Measurements from ENCODE around the gene URM1.

Gene URM1

DNA sequence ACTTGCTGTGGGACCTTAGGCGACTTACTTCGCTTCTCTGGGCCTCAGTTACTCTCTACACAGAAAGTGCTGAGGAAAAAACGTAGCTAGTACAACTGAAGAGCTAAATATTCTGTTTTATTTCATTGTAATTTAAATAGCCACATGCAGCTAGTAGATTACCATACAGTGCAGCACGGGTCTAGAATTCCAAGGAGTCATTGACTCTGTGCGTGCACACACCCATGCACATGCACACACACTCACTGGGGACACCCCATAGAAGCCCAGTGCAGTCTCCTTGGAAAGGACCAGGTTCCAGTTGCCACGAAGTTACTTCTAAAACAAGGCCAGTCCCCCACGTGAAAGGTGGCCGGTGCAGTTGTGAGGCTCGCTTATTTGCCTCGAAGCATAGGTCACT, 17.0 kb downstream of the URM1 start:
- ATAC-seq, result no peak

DNA sequence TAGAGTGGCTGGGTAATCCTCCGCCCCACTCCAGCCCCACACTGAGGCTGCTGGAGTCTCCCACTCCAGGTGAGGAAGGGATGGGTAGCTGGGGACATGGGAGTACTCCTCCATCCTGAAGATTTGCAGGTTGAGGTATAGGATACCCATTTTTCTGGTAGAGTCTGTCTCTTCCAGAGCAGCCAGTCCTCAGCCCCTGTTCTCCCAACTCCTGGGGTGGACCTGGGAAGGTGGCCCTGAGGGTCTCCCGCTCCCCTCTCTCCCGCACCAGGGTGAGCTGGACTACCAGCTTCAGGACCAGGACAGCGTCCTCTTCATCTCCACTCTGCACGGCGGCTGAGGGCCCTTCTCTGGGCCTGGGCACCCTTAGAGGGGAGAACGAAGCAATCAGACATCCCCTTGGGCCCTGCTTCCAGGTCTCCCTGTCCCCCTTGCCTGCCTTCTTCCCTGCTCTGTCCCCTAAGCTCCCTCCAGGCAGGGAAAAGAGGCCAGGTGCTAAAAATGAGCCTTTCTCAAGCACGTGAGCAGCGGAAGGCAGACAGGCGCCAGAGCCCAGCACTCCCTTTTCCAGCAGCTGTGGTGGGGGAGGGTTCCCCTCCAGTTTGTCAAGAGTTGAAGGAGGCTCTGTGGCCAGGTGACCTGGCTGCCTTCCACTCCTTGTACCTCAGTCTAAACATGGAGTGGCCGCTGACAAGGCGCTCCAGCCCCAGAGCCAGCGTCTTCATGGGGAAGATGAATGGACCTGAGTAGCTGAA, 18.4 kb downstream of the URM1 start:
- ATAC-seq, result no peak

DNA sequence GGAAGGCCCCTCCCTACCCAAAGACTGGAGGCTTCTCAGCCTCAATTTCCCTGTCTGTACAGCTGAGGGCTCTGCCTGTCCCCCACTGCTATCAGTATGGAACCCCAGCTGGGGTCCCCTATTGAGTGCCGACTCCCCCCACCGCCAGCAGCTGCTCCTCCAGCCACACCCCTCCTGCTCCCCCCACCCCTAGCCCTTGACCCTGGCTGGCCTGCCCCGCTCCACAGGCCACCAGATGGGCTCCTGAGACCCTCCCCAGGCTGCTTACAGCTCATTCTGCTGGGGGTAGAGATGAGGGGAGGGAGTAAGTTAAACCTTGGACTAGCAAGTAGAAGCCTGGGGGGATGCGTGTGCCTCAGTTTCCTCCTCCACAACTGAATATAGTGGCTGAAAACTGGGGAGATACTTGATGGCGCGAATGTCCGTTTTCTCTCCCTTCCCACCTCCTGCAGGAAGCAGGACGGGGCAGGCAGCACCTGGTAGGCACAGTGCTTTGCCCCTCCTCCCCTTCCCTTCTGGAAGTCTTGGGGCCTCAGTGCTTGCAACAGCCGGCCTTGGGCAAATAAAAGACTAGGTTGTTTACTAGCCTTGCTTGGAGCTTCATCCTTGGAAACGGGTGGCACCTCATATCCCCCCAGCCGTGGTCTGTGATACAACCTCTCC, 19.1 kb downstream of the URM1 start:
- no peak for ATAC-seq

DNA sequence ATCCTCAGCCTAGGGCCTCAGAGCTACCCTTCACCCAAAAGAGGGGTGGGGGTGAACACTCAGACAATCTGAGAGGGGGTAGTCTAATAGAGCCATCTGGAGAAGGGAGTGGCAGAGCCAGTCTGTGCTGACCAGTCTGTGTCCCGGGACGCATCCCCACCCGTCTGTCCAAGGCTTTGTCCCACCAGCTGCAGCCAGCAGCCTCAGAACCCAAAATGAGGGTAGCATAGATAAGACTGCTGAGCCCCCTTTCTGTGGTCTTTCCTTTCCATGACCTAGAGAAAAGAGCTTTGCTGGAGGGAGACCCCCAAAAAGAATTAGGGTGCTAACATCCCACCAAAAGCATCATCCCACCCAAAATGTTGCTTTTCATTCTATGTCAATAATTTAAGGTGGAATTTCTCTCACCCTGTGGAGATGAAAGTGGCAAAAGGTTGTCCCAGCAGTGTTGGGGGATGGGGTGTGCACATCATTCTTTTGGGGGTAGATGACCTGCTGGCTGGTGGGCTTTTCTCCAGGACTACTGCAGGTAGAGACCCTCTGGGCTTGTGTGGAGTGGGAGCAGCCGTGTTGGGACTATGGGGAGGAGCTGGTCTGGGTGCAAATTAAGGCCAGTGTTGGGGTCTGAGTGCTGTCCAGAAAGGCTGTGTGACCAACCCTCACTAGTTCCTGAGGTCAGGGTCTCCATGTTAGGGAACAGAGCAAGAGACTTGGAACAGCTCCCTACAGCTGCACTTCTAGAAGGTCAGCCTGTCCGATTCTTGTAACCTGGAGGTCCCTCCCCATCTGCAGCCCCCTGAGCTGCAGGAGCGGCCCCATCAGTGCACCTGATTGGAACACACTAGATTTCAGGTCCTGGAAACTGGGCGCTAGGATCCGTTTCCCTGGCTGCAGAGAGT, 19.9 kb downstream of the URM1 start:
- ATAC-seq, result no peak

DNA sequence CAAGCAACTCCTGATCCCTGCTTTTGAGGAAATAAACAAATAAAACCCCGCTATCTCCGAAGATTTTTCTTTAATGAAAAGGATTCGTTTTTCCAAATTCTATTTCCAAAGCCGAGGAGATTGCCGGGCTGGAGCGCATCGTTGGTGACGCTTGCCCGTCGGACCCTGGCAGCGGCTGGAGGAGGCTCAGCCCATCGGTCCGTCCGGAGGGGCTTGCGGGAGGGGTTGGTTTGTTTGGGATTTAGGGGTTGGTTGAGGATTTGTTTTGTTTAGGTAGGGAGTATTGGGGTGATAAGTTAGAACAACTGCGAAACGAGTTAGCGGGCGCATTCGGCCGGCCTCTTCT, 20.8 kb downstream of the URM1 start:
- no peak for ATAC-seq

DNA sequence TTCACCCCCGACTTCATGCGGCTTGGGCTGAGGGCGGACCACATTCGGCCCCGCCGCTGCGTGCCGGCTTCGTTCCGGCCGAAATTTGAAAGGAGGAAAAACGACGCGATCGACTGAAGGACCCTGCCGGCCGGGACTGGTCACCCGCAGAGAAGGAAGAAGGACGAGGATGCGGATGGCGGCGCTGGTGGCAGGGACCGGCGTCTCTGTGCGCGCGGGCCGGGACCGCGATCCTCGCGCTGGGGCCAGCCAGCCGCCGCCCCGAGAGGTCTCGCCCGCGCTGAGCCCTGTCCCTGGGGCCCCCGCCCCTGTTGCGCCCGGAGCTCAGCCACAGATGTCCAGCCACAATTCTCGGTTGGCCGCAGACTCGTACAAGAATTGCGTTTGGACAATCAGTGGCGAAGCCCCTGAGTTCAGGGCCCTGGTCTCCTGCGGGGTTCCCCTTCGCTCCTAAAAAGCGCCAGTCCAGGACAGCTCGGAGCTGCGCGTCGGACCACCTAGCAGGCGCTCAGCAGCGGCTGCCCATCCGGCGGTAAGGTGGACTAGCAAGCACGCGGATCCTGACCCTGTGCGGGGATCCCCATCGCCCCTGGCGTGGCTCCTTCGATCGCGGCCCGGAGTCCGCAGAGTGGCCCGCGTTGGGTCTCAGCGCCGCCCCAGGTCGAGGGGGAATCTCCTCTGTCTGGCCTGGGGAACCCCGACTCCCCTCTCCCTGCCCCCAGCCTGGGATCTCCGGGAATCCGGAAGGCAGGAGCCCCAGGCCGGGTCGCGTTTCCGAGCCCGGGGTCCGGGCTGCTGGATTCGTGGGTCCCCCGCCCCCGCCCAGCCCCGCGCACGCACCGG, 21.3 kb downstream of the URM1 start:
- ATAC-seq, result no peak

DNA sequence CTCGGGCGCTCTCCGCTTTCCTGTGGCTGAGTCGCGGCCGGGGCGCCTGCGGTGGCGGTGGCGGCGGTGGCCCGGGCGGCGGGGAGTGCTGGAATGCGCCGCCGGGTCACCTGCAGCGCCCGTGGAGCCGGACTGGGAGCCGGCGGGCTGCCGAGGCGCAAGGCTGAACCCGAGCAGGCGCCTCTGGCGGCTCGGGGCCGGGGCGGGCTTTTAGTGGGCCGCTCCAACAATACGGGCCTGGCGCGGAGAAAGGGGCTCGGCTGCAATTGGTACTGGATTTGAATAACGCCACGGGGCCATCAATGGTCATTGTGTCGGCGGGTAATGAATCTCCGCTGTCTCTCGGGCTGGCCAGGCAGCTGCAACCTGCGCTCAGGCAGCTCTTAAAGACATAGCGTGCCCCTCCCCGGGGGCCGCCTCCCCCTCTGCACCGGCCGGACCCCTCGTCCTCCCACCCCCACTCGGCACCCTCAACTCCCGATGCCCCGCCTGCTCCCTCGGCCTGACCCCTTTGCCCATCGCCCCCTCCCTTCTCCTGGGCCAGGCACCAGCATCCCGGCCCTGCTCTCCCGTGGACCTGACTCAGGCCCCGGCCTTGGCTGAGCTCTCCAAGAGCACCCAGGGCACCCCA, 22.1 kb downstream of the URM1 start:
- no peak for ATAC-seq

DNA sequence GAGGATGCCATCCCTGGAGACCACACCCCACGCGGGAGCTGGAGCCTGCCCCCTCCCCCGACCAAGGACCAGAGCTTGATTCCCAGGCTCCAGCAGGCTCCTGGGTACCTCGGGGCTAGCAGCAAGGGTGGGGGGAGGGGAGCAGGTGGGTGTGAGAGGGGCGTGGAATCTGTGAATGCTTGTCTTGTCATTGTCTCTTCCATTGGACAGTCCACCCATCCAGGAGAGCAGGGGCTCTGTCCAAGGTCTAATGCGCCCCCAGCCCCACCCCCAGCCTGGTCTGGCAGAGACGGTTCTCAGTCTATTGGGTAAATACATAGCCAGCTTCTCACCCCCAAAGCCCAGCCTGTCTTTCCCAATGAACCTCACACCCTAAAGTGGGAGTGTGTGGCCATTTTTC, 22.8 kb downstream of the URM1 start:
- no peak for ATAC-seq

DNA sequence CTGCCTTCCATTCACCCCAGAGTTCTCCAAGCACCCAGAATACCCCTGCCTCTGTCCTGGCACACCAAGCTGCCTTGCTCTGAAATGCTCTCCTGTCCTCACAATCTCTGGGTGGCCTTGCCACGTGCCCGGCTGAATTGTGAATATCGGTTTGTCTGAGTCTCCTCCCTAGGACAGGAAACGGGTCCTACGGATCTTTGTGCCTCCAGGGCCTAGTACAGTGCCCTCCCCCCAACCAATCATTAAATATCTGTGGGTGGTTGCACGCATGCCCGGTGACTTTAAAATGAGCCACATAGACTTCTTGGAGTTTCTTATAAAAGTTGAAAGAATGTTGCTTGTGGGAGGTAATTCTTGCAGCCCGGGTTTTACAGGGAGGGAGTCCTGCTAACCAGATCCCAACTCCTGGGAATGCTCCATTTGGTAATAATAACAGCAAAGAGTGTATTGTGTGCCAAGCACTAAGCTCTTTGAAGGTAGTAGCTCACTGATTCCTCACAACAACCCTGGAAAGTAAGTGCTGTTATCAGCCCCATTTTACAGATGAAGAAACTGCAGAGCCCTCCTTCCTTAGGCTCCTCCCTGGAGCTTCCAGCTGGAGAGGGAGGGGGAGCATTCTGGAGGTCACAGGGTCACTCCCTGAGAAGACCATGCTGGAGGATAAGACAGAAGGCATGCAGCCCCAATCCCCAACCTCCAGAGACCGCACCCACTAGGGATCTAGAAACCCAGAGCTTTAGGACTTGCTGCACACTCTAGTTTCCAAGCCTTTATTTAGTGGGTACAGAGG, 23.4 kb downstream of the URM1 start:
- ATAC-seq, result no peak

DNA sequence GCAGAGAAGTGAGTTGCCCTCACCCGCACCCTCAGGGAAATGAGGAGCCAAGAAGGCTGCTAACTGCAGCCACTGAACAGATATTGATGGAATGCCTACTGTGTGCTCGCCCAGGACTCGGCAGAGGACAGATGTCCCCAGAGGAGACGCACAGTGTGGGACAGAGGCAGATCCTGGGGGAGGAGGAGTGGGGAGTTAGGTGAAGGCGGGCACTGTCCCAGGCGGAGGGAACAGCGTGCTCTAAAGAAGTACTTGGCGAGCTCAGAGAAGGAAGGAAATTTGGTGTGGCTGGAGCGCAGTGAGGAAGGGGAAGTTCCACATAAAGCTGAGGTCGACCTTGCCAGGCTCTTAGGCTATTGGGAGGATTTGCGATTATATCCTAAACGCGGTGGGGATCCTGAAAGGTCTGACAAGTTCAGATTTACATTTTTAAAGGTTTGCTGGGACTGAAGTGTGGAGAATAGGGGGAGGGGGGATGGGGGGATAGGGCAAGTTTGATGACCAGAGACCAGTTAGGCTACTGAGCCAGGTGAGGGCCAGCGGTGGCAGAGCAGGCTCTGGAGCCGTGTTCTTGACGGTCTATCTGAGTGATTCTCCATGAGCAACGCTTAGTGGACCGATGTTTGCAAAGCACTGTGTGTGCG, 25.9 kb downstream of the URM1 start:
- ATAC-seq, result no peak

DNA sequence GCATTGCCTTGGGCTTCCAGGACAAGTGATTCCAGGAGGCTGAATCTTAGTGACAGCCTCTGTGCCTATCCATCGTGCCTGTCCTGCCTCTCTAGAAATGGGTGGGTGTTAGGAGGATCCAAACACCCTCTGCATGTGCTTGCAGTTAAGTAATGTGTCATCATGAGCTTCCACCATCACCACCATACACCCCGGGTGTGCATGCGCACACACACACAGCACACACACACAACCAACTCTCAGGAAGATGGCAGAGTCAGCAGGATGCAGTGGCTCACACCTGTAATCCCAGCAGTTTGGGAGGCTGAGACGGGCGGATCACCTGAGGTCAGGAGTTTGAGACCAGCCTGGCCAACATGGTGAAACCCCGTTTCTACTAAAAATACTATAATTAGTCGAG, 26.7 kb downstream of the URM1 start:
- no peak for ATAC-seq

DNA sequence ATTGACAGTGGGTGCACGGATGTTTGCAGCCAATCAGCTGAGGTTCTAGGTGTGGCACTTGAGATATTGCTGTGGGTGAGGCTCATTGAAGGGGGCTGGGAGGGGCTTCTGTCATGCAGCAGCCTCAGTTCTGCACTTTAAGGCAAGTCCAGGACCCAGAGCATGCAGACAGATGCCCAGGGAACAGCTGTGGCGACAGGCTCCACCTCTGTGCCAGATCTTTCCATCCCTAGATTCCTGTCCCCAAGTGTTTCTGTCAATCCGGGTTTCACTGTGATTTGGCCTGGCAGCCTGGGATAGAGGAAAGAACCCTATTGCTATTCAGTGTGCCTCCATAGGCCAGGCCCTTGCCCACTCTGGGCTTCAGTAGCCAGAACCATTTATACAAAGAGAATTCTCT, 28.7 kb downstream of the URM1 start:
- ATAC-seq, result no peak

DNA sequence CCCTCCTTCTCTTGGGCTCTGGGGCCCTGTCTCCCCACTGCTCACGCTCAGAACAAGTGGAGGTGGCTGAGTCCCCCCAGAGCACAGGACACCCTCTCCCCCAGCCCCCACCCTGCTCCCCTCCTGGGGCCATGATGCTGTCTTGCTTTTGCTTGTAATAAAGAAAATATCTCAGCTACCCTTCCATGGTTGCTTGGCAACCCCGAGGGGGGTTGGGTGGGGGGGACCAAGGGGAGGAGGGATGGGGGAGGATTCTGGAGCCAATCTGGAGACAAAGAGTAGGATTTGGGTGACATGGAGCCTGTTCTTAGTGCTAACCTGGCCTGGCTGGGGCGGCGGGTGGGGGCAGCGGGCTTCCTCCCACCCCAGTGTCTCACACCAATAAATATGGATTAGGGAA, 33.4 kb downstream of the URM1 start:
- ATAC-seq, result no peak

DNA sequence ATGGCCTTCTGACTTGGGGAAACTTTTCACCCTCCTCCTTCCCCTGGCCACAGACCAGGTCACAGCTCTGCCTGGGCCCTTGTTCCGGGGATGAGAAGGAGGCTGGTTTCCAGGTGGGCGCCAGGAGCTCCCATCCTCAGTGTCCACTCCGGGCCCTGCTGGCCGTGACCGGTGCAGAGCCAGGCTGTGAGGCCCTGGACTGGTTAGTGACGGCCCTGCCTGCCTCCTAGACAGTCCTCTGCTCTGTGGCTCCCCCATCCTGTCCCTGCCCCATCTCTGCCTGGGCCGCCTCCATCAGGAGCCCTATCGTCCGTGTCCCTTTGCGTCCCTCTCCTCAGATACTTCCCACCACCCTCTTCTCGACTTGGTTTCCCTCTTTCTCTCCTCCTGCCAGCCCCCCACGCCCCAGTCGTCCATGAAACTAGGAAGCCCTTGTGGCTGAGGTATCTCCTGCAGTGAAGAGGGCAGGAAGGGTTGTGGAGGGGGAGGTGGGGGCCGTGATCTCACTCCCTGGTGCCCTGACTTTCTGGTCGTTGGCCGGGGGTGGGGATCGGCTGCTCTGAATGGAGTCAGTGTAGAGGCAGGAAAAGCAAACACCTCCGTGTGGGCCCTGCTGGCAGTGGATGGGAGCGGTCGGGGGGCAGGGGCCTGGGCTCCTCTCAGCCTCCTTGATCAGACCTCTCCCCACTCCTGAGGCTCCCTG, 34.1 kb downstream of the URM1 start:
- ATAC-seq, result no peak

DNA sequence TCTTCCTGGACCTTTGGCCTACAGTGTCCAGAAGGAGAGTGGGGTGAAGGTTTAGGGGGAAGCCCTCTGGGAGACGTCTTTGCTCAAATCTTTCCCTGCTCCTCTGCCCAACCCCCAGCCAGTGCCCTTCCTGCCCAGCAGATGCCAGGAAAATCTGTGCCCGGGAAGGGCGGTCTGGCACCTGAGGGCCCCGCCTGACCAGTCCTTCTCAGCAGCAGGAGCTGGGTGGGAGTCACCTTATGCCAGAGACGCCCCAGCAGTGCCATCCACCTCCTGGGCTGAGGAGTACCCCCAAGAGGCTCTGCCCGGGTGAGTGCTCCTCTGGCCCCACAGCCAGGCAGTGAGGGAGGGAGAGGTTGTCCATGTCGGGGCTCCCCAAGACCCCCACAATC, 34.6 kb downstream of the URM1 start:
- no peak for ATAC-seq

DNA sequence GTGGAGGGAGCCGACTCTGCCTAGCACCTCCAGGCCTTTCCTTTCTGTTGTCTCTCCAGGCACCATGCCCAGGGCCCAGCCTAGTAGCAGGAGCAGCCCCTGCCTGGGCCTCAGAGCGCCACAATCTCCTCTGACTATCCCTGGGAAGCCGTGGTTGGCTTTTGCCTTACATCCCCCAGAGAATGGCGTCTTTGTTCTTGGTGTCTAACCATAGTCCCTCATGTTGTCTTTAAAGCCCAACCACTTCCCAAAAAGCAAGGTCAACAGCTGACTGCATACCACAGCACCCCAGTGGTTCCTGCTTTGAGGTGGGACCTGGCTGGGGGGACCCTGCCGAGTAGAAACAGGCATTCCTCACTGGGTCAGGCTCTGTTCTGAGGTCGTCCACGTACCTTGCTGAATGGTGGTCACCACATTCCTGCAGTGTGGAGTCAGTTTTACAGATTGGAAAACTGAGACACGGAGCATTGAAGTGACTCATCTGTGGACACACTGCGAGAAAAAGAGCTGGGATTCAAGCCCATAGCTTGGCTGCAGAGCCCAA, 35.7 kb downstream of the URM1 start:
- ATAC-seq, result no peak

DNA sequence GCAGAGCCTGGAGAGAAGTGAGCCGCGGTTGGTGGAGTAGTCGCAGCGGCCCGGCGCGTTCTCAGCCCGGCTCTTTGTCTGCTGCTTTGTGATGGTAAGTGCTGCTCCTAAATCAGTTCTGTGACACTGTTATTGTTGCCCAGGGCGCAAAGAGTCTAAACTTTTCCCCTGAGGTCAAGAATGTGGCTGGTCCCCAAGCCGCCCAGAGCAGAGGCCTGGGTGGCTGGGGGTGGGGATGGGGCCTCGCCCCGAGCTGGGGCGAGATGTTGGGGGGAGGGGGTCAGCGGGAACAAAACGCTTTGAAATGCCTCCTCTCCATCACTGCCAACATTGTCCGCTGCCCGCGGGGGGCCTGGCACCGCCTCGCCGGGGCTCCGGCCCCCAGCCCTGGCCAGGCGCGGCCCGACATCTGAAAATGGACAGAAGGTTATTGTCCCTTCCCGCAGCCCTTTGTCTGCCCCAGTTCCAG, 37.8 kb downstream of the URM1 start:
- ATAC-seq, result no peak

DNA sequence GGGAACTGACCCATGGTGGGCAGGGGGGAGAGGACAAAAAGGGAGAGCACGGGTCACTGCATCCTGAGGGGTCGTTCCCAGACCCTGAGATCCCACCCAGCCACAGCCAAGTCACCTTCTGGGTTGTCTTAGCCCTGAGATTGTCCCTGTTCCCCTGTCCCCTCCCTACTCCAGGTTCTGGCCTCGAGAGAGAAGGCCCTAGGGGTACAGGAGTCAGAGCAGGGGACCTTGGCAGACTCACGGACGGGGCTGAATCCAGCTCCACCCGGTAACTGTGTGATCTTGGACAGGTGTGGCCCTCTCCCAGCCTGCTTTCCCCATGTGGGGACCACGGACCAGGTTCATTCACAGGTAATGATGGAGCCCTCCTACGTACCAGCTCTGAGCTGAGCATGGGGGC, 38.3 kb downstream of the URM1 start:
- no peak for ATAC-seq

DNA sequence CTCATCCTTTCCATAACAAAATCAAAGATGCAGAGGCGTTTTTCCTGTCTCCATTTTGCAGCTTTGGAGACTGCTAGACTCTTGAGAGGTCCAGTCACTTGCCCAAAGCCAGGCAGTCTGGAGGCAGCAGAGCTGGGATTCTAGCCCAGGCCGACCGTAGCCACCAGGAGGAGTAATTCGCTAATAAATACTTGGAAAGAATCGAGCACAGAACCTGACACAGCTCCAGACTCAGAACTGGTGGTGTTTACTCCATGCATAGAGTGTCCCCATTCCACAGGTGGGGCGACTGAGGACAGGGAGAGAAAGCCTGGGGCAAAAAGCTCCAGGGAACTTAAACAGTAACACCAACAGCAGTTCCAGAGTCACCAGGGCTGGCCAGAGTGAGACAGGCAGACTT, 38.8 kb downstream of the URM1 start:
- ATAC-seq, result no peak
